Measurements from ENCODE around the gene NENF.

Gene NENF

DNA sequence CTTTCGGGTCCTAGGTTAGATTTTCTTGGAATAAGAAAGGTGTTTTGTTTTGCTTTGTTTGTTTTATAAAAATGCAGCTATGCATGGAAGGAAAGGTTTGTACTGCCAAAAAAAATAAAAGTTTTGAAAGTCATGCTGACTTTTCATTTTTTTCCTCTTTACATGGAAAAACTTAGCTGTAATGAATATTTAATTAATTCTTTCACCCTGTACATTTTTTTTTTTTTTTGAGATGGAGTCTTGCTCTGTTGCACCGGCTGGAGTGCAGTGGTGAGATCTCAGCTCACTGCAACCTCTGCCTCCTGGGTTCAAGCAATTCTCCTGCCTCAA, 48.7 kb downstream of the NENF start:
- H3K36me3 ChIP-seq (ENCODE audit: insufficient read depth, low read length), result no peaks in the 10 kb centered on the region
- H3K9me2 ChIP-seq (replicated peaks; ENCODE audit: low read depth, low read length), result no peaks in the 10 kb centered on the region
- no peak for TF ChIP-seq EZH2phosphoT487 (IDR thresholded peaks at IDR 0.05; ENCODE audit: borderline replicate concordance)
- TF ChIP-seq, protein P1, sequence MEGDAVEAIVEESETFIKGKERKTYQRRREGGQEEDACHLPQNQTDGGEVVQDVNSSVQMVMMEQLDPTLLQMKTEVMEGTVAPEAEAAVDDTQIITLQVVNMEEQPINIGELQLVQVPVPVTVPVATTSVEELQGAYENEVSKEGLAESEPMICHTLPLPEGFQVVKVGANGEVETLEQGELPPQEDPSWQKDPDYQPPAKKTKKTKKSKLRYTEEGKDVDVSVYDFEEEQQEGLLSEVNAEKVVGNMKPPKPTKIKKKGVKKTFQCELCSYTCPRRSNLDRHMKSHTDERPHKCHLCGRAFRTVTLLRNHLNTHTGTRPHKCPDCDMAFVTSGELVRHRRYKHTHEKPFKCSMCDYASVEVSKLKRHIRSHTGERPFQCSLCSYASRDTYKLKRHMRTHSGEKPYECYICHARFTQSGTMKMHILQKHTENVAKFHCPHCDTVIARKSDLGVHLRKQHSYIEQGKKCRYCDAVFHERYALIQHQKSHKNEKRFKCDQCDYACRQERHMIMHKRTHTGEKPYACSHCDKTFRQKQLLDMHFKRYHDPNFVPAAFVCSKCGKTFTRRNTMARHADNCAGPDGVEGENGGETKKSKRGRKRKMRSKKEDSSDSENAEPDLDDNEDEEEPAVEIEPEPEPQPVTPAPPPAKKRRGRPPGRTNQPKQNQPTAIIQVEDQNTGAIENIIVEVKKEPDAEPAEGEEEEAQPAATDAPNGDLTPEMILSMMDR (conservative IDR thresholded peaks at IDR 0.05; ENCODE audit: low read length), result no peak
- H3K9me3 ChIP-seq (ENCODE audit: insufficient read depth, low read depth, low read length), result no peaks in the 10 kb centered on the region
- no peak overlapping the region for H3K4me3 ChIP-seq (ENCODE audit: low read length, poor library complexity, severe bottlenecking)
- no peaks in the 10 kb centered on the region for H3F3A ChIP-seq (ENCODE audit: low read depth)
- no peaks in the 10 kb centered on the region for H3K79me2 ChIP-seq (ENCODE audit: insufficient read depth, low read length)
- H3K4me1 ChIP-seq (ENCODE audit: insufficient read depth, low read length, poor library complexity, severe bottlenecking), result no peaks in the 10 kb centered on the region
- no peaks in the 10 kb centered on the region for H4K20me1 ChIP-seq (ENCODE audit: insufficient read depth, low read length, poor library complexity, severe bottlenecking)
- no peak overlapping the region for H3K4me2 ChIP-seq (ENCODE audit: low read depth, low read length, poor library complexity, severe bottlenecking)
- no peak overlapping the region for H3K9ac ChIP-seq (ENCODE audit: low read depth, low read length, poor library complexity, severe bottlenecking)
- no peak overlapping the region for H2AFZ ChIP-seq (ENCODE audit: low read length)
- H3K27me3 ChIP-seq (ENCODE audit: insufficient read depth, low read length, poor library complexity, severe bottlenecking), result no peaks in the 10 kb centered on the region

DNA sequence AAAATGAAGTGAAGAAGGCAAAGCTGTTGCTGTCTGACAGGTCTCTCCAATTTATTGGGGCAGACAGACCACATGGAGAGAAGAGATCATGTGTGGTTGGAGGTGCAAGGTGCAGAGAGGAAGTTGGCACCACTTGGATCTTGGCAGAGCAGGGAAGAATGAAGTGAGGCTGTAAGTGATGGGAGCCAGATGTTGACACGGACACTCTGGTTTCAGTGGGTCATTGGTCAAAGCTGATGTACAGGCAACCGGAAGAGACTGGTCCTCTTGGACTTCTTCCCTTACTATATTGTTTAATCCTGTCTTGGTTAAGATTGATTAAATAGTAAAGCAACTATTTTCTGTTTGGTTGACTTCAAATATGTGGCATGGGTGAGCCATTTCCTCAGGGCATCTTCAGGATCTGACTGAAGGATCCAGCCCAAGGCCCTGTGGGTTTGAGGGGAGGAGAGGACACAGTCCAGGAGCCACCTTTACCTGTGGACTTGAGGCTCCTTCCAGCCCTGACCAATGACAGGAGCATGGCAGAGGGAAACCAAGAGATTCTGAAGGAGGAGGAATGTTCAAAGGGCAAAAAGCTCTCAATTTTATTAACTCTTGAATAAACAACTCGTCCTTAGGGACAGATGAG, 49.4 kb downstream of the NENF start:
- Histone ChIP-seq H3K36me3 (ENCODE audit: insufficient read depth, low read length) (no peaks in the 10 kb centered on the region), H3K4me1 (ENCODE audit: insufficient read depth, low read length, poor library complexity, severe bottlenecking) (no peaks in the 10 kb centered on the region)

DNA sequence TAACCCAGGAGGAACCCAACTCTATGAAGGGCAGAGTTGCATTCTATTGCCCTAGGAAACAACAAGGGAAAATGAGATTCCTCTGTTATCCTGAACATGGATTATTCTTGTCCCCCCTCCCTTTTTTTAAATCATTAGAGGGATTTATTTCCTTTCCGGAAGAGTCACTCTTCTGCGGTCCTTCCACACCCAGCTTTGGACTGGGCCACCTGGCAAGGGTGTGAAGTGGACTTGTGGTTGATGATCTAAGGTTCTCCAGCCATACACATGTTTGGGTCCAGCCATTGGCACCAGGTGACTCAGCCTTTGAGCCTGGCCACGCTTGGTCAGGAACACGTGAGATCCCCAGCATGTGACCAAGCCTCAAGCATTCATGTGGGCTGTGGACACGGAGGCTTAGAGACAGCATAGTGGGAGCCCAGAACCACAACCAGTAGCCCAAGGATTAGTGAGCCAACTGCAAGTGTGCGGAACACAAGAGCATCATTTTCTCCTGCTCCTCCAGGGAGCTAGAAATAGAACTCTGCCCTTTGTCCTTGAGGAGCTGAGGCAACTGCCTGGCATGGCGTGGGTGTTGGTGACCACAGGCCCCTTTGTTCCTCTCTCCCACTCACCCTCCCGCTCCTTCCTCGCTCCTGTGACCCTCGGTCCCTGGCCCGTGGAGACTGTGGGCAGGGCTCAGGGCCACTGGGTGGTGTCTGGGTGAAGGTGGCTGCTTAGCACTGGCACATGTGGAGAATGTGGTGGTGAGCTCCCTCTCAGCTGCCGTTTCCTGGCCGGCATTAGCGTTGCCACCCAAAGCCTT, 50.1 kb downstream of the NENF start:
- H4K20me1 ChIP-seq (ENCODE audit: insufficient read depth, low read length, poor library complexity, severe bottlenecking), result no peaks in the 10 kb centered on the region
- TF ChIP-seq, protein P1 (conservative IDR thresholded peaks at IDR 0.05; ENCODE audit: low read length), result no peak
- no peak for TF ChIP-seq EZH2phosphoT487 (IDR thresholded peaks at IDR 0.05; ENCODE audit: borderline replicate concordance)

More for the DNA sequence above, 49.4 kb downstream of the NENF start:
- no peak overlapping the region for H3K4me3 ChIP-seq (ENCODE audit: low read length, poor library complexity, severe bottlenecking)
- H3K27me3 ChIP-seq (ENCODE audit: insufficient read depth, low read length, poor library complexity, severe bottlenecking), result no peaks in the 10 kb centered on the region
- no peak overlapping the region for H3K9ac ChIP-seq (ENCODE audit: low read depth, low read length, poor library complexity, severe bottlenecking)
- H3K9me2 ChIP-seq (replicated peaks; ENCODE audit: low read depth, low read length), result no peaks in the 10 kb centered on the region
- H3K9me3 ChIP-seq (ENCODE audit: insufficient read depth, low read depth, low read length), result no peaks in the 10 kb centered on the region
- no peaks in the 10 kb centered on the region for H4K20me1 ChIP-seq (ENCODE audit: insufficient read depth, low read length, poor library complexity, severe bottlenecking)
- H3K79me2 ChIP-seq (ENCODE audit: insufficient read depth, low read length), result no peaks in the 10 kb centered on the region
- H2AFZ ChIP-seq (ENCODE audit: low read length), result no peak overlapping the region
- H3F3A ChIP-seq (ENCODE audit: low read depth), result no peaks in the 10 kb centered on the region
- H3K4me2 ChIP-seq (ENCODE audit: low read depth, low read length, poor library complexity, severe bottlenecking), result no peak overlapping the region
- TF ChIP-seq, protein P1 (conservative IDR thresholded peaks at IDR 0.05; ENCODE audit: low read length), result no peak
- TF ChIP-seq EZH2phosphoT487 (IDR thresholded peaks at IDR 0.05; ENCODE audit: borderline replicate concordance), result no peak

More for the DNA sequence above, 50.1 kb downstream of the NENF start:
- Histone ChIP-seq H3K9me3 (ENCODE audit: insufficient read depth, low read depth, low read length) (no peaks in the 10 kb centered on the region), H3K79me2 (ENCODE audit: insufficient read depth, low read length) (no peaks in the 10 kb centered on the region), H3K9ac (ENCODE audit: low read depth, low read length, poor library complexity, severe bottlenecking) (no peak overlapping the region), H3K4me1 (ENCODE audit: insufficient read depth, low read length, poor library complexity, severe bottlenecking) (no peaks in the 10 kb centered on the region), H3F3A (ENCODE audit: low read depth) (no peaks in the 10 kb centered on the region), H3K9me2 (replicated peaks; ENCODE audit: low read depth, low read length) (no peaks in the 10 kb centered on the region), H2AFZ (ENCODE audit: low read length) (no peak overlapping the region), H3K4me3 (ENCODE audit: low read length, poor library complexity, severe bottlenecking) (no peak overlapping the region), H3K36me3 (ENCODE audit: insufficient read depth, low read length) (no peaks in the 10 kb centered on the region), H3K4me2 (ENCODE audit: low read depth, low read length, poor library complexity, severe bottlenecking) (no peak overlapping the region), H3K27me3 (ENCODE audit: insufficient read depth, low read length, poor library complexity, severe bottlenecking) (no peaks in the 10 kb centered on the region)
